B cell (primary cell): Measurements from ENCODE around the gene CERCAM. TPM values are rescaled to one million over a fixed set of nuclear protein-coding genes. Genes with fewer than 3 reads are reported as not detected.

Experiments
- ATAC-seq: fragments of 200-7000 bp; cut with Tn5 transposase; one replicate; pipeline ENCODE4 v1.10.0; 2021; ENCODE audit warnings: low read depth, mild to moderate bottlenecking, moderate number of reproducible peaks, moderate library complexity
- CTCF ChIA-PET: fragments of 350-600 bp; sonication (Branson Sonifier 250); formaldehyde crosslinking; loops from one replicate; lab custom pipeline; 2021; ENCODE audit warnings: antibody characterized with exemption, inconsistent platforms; lab: Charles Lee
- POLR2A ChIA-PET: fragments of 350-600 bp; sonication (Branson Sonifier 250); formaldehyde crosslinking; loops from one replicate; lab custom pipeline; 2021; ENCODE audit warnings: antibody characterized with exemption; lab: Charles Lee
- DNase-seq: peaks from one replicate; pipeline ENCODE4 v3.0.0; 2013
- H2AFZ ChIP-seq: 2 replicates; pipeline ENCODE4 v1.6.1; 2012; ENCODE audit warnings: mild to moderate bottlenecking, low read depth, low read length; ENCODE audit not compliant: insufficient read depth, poor library complexity, severe bottlenecking
- H3K27ac ChIP-seq, 2 donors: 1 replicate in 1 of 2; 2 replicates in 1 of 2; pipeline ENCODE4 v1.5.1; 2012 to 2013; ENCODE audit warnings: low read length in 2 of 2, mild to moderate bottlenecking in 2 of 2, moderate library complexity in 1 of 2
- H3K27me3 ChIP-seq, 4 experiments: fragments of 200-600 bp in 1 of 4; sonication (generic) in 1 of 4; replicated peaks in 1 of 4; 1 replicate in 2 of 4; 2 replicates in 2 of 4; pipeline versions ENCODE4 v1.6.1 to v1.7.0; 2013 to 2016; ENCODE audit warnings: low read length in 3 of 4, mild to moderate bottlenecking in 2 of 4, mixed read lengths in 1 of 4, moderate library complexity in 1 of 4; ENCODE audit not compliant: insufficient read depth in 4 of 4, control insufficient read depth in 3 of 4; ENCODE audit errors: control extremely low read depth in 1 of 4
- H3K36me3 ChIP-seq, 2 experiments: replicated peaks in 1 of 2; 1 replicate in 1 of 2; 2 replicates in 1 of 2; pipeline versions ENCODE4 v1.6.1 to v1.7.1; 2013; ENCODE audit warnings: low read length in 1 of 2; ENCODE audit not compliant: insufficient read depth in 2 of 2, control insufficient read depth in 1 of 2; ENCODE audit errors: control extremely low read depth in 1 of 2, extremely low read depth in 1 of 2
- H3K4me1 ChIP-seq, 2 donors: fragments of 200-600 bp in 1 of 2; sonication (generic) in 1 of 2; 1 replicate in 1 of 2; 2 replicates in 1 of 2; pipeline versions ENCODE4 v1.5.1 to v1.6.1; 2013 to 2017; ENCODE audit warnings: low read length in 2 of 2; ENCODE audit not compliant: control insufficient read depth in 2 of 2, insufficient read depth in 2 of 2
- H3K4me2 ChIP-seq: replicated peaks from 2 replicates; pipeline ENCODE3; 2012; ENCODE audit warnings: mild to moderate bottlenecking, low read depth, low read length; ENCODE audit not compliant: poor library complexity, severe bottlenecking
- H3K4me3 ChIP-seq, 5 experiments: fragments of 200-600 bp in 1 of 5; sonication (generic) in 1 of 5; 1 replicate in 3 of 5; 2 replicates in 2 of 5; pipeline versions ENCODE4 v1.5.1 to v1.7.0; 2011 to 2016; ENCODE audit warnings: low read length in 4 of 5, mild to moderate bottlenecking in 4 of 5, low read depth in 2 of 5, control low read depth in 1 of 5, moderate library complexity in 1 of 5; ENCODE audit not compliant: insufficient read depth in 1 of 5; ENCODE audit errors: control extremely low read depth in 1 of 5, extremely low read depth in 1 of 5
- H3K79me2 ChIP-seq: fragments of 200-600 bp; sonication (generic); one replicate; pipeline ENCODE4 v1.6.0; 2016; ENCODE audit warnings: low read length; ENCODE audit not compliant: control insufficient read depth, insufficient read depth
- H3K9ac ChIP-seq: fragments of 200-600 bp; sonication (generic); 2 replicates; pipeline ENCODE4 v1.6.1; 2017; ENCODE audit warnings: mild to moderate bottlenecking, low read length, moderate library complexity
- H3K9me3 ChIP-seq, 3 donors: one replicate each; pipeline versions ENCODE4 v1.6.1 to v1.7.1; 2013; ENCODE audit warnings: low read length in 2 of 3; ENCODE audit not compliant: control insufficient read depth in 2 of 3, insufficient read depth in 1 of 3; ENCODE audit errors: control extremely low read depth in 1 of 3
- H4K20me1 ChIP-seq: 2 replicates; pipeline ENCODE4 v1.6.0; 2012; ENCODE audit warnings: mild to moderate bottlenecking, low read length; ENCODE audit not compliant: insufficient read depth, control insufficient read depth, poor library complexity, severe bottlenecking
- H3K27ac Mint-ChIP-seq: one replicate; pipeline ENCODE4 v1.8.0; 2021; ENCODE audit warnings: mixed read lengths
- H3K27me3 Mint-ChIP-seq: one replicate; pipeline ENCODE4 v1.8.0; 2021; ENCODE audit warnings: mixed read lengths
- H3K4me1 Mint-ChIP-seq: one replicate; pipeline ENCODE4 v1.8.0; 2021; ENCODE audit warnings: mixed read lengths
- H3K4me3 Mint-ChIP-seq: one replicate; pipeline ENCODE4 v1.8.0; 2021; ENCODE audit warnings: mixed read lengths
- H3K9me3 Mint-ChIP-seq: one replicate; pipeline ENCODE4 v1.8.0; 2022; ENCODE audit warnings: mixed read lengths; ENCODE audit not compliant: insufficient read depth
- EZH2 ChIP-seq: IDR thresholded peaks from 2 replicates; pipeline ENCODE4 v1.6.1; 2012; ENCODE audit warnings: borderline replicate concordance, low read depth, mild to moderate bottlenecking, moderate library complexity, low read length; ENCODE audit not compliant: insufficient read depth, poor library complexity, severe bottlenecking
- WGBS: methylation state at CpG from one replicate; pipeline ENCODE4 v1.1.5; 2013; ENCODE audit warnings: missing lambda C conversion rate; ENCODE audit not compliant: insufficient coverage; 5-methylcytosine and 5-hydroxymethylcytosine counted together
- intact Hi-C: fragments of 100-400 bp; cut with micrococcal nuclease; formaldehyde crosslinking; loops from one replicate; pipeline ENCODE4 v1.10.0; 2022
- polyA plus RNA-seq: library from polyadenylated mRNA; depleted of rRNA; stranded (reverse); fragments of >200 nt; gene quantifications from 2 replicates; pipeline ENCODE4 v1.2.3, GENCODE V29; 2012
- total RNA-seq, 2 donors: library from RNA; stranded (reverse); fragments of 120-200 nt in 1 of 2; gene quantifications; 1 replicate in 1 of 2; 2 replicates in 1 of 2; pipeline versions ENCODE4 v1.2.3 to v1.2.4, GENCODE V29; 2013 to 2022
- TF ChIP-seq, protein P1 (sequence below): fragments of 200-600 bp; IDR thresholded peaks from one replicate; pipeline ENCODE4 v1.8.0; 2022; ENCODE audit warnings: antibody characterized with exemption, mild to moderate bottlenecking

The CERCAM gene
- total and polyA plus RNA-seq, 2 donors (not counting 1 experiment from before 2014, with no cell fraction given), result 2.4 to 3.8 TPM

DNA sequence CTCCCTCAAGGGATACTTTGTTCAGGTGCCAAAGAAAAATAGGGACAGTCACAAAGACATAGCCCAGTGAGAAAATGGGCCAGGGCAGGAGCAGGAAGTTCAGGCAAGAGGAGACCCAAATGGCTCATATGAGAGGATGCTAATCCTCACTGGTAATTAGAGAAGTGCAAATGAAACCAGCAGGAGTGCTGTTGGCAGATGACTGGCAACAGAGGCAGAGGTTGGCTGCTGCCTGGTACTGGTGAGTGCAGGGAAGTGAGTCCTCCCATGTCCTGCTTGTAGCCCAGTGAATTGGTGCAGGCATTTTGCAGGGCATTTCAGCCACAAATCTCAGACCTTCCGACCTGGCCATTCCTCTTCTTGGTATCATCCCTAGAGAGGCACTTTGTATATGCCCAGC is 58.6 kb downstream of the CERCAM start:
- no peak overlapping the region for H3K9ac ChIP-seq
- no peak overlapping the region for H3K4me2 ChIP-seq
- no peaks in the 10 kb centered on the region for H3K4me1 ChIP-seq
- no peak for TF ChIP-seq EZH2
- TF ChIP-seq, protein P1, sequence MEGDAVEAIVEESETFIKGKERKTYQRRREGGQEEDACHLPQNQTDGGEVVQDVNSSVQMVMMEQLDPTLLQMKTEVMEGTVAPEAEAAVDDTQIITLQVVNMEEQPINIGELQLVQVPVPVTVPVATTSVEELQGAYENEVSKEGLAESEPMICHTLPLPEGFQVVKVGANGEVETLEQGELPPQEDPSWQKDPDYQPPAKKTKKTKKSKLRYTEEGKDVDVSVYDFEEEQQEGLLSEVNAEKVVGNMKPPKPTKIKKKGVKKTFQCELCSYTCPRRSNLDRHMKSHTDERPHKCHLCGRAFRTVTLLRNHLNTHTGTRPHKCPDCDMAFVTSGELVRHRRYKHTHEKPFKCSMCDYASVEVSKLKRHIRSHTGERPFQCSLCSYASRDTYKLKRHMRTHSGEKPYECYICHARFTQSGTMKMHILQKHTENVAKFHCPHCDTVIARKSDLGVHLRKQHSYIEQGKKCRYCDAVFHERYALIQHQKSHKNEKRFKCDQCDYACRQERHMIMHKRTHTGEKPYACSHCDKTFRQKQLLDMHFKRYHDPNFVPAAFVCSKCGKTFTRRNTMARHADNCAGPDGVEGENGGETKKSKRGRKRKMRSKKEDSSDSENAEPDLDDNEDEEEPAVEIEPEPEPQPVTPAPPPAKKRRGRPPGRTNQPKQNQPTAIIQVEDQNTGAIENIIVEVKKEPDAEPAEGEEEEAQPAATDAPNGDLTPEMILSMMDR, result no peak
- no peaks in the 10 kb centered on the region for H3K4me1 Mint-ChIP-seq
- H3K4me3 Mint-ChIP-seq, result no peak overlapping the region
- H2AFZ ChIP-seq, result no peak overlapping the region
- no peaks in the 10 kb centered on the region for H3K9me3 Mint-ChIP-seq
- DNase-seq, result no peak
- no peaks in the 10 kb centered on the region for H4K20me1 ChIP-seq
- no peaks in the 10 kb centered on the region for H3K9me3 ChIP-seq
- ATAC-seq, result no peak
- no peak overlapping the region for H3K27ac ChIP-seq
- peaks cover 10 to 43% of the 10 kb centered on the region in 2 experiments for H3K36me3 ChIP-seq
- intact Hi-C loops, result no loop called here
- no peaks in the 10 kb centered on the region for H3K79me2 ChIP-seq
- H3K27me3 ChIP-seq, result no peaks in the 10 kb centered on the region
- WGBS, result no CpG with 5 or more reads among the region's 1 CpG
- no peak overlapping the region for H3K27ac Mint-ChIP-seq
- ChIA-PET POLR2A (no interaction called here), CTCF (no interaction called here)
- H3K4me3 ChIP-seq, result no peak overlapping the region
- no peaks in the 10 kb centered on the region for H3K27me3 Mint-ChIP-seq

GRCh38 chr9:128481561-128481960 is 60.9 kb downstream of the CERCAM start:
- TF ChIP-seq EZH2, result no peak
- TF ChIP-seq, protein P1, result no peak
- Histone ChIP-seq H3K36me3 (peaks cover 6 to 63% of the 10 kb centered on the region in 2 experiments), H3K4me2 (no peak overlapping the region), H3K27ac (no peak overlapping the region), H3K79me2 (no peaks in the 10 kb centered on the region), H2AFZ (no peak overlapping the region), H3K4me1 (no peaks in the 10 kb centered on the region), H3K27me3 (no peaks in the 10 kb centered on the region), H3K9me3 (no peaks in the 10 kb centered on the region), H4K20me1 (no peaks in the 10 kb centered on the region), H3K9ac (no peak overlapping the region), H3K4me3 (no peak overlapping the region)
- no peaks in the 10 kb centered on the region for H3K4me1 Mint-ChIP-seq
- no peaks in the 10 kb centered on the region for H3K9me3 Mint-ChIP-seq
- H3K27ac Mint-ChIP-seq, result no peak overlapping the region
- H3K27me3 Mint-ChIP-seq, result no peaks in the 10 kb centered on the region
- WGBS, result 100% methylated on average over 9 of the region's 10 CpGs
- ATAC-seq, result no peak
- CTCF ChIA-PET, result no interaction called here
- POLR2A ChIA-PET, result no interaction called here
- no peak overlapping the region for H3K4me3 Mint-ChIP-seq
- intact Hi-C loops, result no loop called here
- no peak for DNase-seq
